ENCODE results near the gene MTURN.

GRCh38 chr7:30162622-30163124, 27.9 kb downstream of the MTURN start:
- TF ChIP-seq CTCF (IDR thresholded peaks at IDR 0.05) (no peak), EZH2 (IDR thresholded peaks at IDR 0.05) (no peak), EZH2phosphoT487 (IDR thresholded peaks at IDR 0.05) (no peak)

Data from neural progenitor cell (in vitro differentiated cells).